ENCODE results near the gene BOLA2.
"Not testable (repeated sequence)": the region's sequence is repeated elsewhere in the genome, so short reads cannot be mapped to it uniquely, and the experiment has no call there.

- TF ChIP-seq EZH2 (IDR thresholded peaks at IDR 0.05; ENCODE audit: borderline replicate concordance, insufficient read depth, low read length, poor library complexity, severe bottlenecking); CTCF (IDR thresholded peaks at IDR 0.05; ENCODE audit: poor library complexity, severe bottlenecking); REST (IDR thresholded peaks at IDR 0.05; ENCODE audit: borderline replicate concordance); MXI1 (conservative IDR thresholded peaks at IDR 0.05; ENCODE audit: poor library complexity, severe bottlenecking); SMC3 (conservative IDR thresholded peaks at IDR 0.05; ENCODE audit: poor library complexity); POLR2AphosphoS5 (IDR thresholded peaks at IDR 0.05); TAF1 (IDR thresholded peaks at IDR 0.05; ENCODE audit: low read depth); EP300 (conservative IDR thresholded peaks at IDR 0.05; ENCODE audit: poor library complexity, severe bottlenecking); RAD21 (conservative IDR thresholded peaks at IDR 0.05): not testable (repeated sequence)
Measured at GRCh38 chr16:29453754-29454153, 397 bp downstream of the BOLA2 start.
